Measurements from ENCODE around the gene EEPD1.

DNA sequence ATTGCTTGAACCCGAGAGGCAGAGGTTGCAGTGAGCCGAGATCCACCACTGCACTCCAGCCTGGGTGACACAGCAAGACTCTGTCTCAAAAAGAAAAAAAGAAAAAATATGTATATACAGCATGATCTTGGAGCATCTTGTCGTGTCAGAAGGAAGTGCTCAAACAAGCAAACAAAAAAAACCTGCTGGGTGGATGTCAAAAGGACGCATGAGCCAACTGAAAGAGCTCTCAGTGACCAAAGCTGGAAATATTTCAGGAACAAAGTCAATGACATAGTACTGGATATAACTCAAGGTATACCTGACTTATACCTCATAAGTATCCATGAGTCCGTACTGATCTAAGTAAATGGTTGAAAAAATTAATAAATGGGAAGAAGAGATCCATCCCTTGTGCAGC is 142.0 kb downstream of the EEPD1 start:
- TF ChIP-seq, protein P1, sequence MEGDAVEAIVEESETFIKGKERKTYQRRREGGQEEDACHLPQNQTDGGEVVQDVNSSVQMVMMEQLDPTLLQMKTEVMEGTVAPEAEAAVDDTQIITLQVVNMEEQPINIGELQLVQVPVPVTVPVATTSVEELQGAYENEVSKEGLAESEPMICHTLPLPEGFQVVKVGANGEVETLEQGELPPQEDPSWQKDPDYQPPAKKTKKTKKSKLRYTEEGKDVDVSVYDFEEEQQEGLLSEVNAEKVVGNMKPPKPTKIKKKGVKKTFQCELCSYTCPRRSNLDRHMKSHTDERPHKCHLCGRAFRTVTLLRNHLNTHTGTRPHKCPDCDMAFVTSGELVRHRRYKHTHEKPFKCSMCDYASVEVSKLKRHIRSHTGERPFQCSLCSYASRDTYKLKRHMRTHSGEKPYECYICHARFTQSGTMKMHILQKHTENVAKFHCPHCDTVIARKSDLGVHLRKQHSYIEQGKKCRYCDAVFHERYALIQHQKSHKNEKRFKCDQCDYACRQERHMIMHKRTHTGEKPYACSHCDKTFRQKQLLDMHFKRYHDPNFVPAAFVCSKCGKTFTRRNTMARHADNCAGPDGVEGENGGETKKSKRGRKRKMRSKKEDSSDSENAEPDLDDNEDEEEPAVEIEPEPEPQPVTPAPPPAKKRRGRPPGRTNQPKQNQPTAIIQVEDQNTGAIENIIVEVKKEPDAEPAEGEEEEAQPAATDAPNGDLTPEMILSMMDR (IDR thresholded peaks at IDR 0.05) = no peak
- no peak for TF ChIP-seq POLR2A (IDR thresholded peaks at IDR 0.05)
